ENCODE results near the gene DAND5.
A peak's percentile ranks its signal among the peaks of the same experiment; 100 is the strongest.

The DAND5 gene

GRCh38 chr19:13007292-13008045 lies 38.1 kb downstream of the DAND5 start:
- Histone ChIP-seq H3K27me3 (ENCODE audit: insufficient read depth, poor library complexity, severe bottlenecking) (no peaks in the 10 kb centered on the region), H3K36me3 (ENCODE audit: low read depth) (no peaks in the 10 kb centered on the region), H3K4me1 (ENCODE audit: insufficient read depth, poor library complexity, severe bottlenecking) (peaks cover 3% of the 10 kb centered on the region), H3K27ac (ENCODE audit: poor library complexity, severe bottlenecking) (no peak overlapping the region), H3K9me3 (ENCODE audit: severe bottlenecking) (no peaks in the 10 kb centered on the region), H3K4me3 (ENCODE audit: severe bottlenecking) (no peak overlapping the region)
- peak; percentile 24; the same call in 2 of the 3 replicates for ATAC-seq (ENCODE audit: low read depth)
- no peak for DNase-seq (ENCODE audit: low spot score)
- TF ChIP-seq CTCF (IDR thresholded peaks at IDR 0.05; ENCODE audit: poor library complexity, severe bottlenecking) = no peak

- DNase-seq (ENCODE audit: low spot score) (no peak), ATAC-seq (ENCODE audit: low read depth) (peak; percentile 32; the same call in 2 of the 3 replicates)
- Histone ChIP-seq H3K36me3 (ENCODE audit: low read depth) (no peaks in the 10 kb centered on the region), H3K4me1 (ENCODE audit: insufficient read depth, poor library complexity, severe bottlenecking) (peaks cover 6% of the 10 kb centered on the region), H3K4me3 (ENCODE audit: severe bottlenecking) (no peak overlapping the region), H3K9me3 (ENCODE audit: severe bottlenecking) (no peaks in the 10 kb centered on the region), H3K27ac (ENCODE audit: poor library complexity, severe bottlenecking) (no peak overlapping the region), H3K27me3 (ENCODE audit: insufficient read depth, poor library complexity, severe bottlenecking) (no peaks in the 10 kb centered on the region)
- TF ChIP-seq CTCF (IDR thresholded peaks at IDR 0.05; ENCODE audit: poor library complexity, severe bottlenecking) = no peak
Measured at GRCh38 chr19:13008926-13009787, 39.8 kb downstream of the DAND5 start.

GRCh38 chr19:13010038-13010991 lies 40.9 kb downstream of the DAND5 start:
- no peak for DNase-seq (ENCODE audit: low spot score)

More at GRCh38 chr19:13010038-13010991, 40.9 kb downstream of the DAND5 start:
- no peak for ATAC-seq (ENCODE audit: low read depth)
- no peak overlapping the region for H3K27ac ChIP-seq (ENCODE audit: poor library complexity, severe bottlenecking)
- H3K4me3 ChIP-seq (ENCODE audit: severe bottlenecking) = no peak overlapping the region
- H3K4me1 ChIP-seq (ENCODE audit: insufficient read depth, poor library complexity, severe bottlenecking) = peaks cover 14% of the 10 kb centered on the region
- no peaks in the 10 kb centered on the region for H3K36me3 ChIP-seq (ENCODE audit: low read depth)
- H3K27me3 ChIP-seq (ENCODE audit: insufficient read depth, poor library complexity, severe bottlenecking) = no peaks in the 10 kb centered on the region
- no peak for TF ChIP-seq CTCF (IDR thresholded peaks at IDR 0.05; ENCODE audit: poor library complexity, severe bottlenecking)
- no peaks in the 10 kb centered on the region for H3K9me3 ChIP-seq (ENCODE audit: severe bottlenecking)
